ENCODE data around the gene TKTL1.

DNA sequence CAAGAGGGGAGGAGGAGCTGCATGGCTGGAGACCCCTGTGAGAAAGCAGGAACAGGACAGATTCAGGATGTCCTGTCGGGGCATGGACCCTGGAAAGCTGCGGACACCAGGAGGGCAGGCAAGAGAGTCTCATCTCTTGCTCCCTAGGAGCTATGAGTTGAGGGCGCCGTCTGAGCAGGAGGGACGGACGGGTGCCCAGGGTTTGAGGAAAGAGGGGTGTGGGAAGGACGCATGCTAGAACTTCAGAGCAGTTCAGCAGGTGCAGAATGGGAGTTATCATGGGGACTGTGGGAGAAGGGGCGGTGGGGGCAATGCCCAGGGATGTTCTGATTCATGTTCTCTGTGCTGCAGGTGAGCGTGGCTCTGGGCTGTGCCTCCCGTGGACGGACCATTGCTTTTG is 24.8 kb downstream of the TKTL1 start:
- TF ChIP-seq, protein P1, sequence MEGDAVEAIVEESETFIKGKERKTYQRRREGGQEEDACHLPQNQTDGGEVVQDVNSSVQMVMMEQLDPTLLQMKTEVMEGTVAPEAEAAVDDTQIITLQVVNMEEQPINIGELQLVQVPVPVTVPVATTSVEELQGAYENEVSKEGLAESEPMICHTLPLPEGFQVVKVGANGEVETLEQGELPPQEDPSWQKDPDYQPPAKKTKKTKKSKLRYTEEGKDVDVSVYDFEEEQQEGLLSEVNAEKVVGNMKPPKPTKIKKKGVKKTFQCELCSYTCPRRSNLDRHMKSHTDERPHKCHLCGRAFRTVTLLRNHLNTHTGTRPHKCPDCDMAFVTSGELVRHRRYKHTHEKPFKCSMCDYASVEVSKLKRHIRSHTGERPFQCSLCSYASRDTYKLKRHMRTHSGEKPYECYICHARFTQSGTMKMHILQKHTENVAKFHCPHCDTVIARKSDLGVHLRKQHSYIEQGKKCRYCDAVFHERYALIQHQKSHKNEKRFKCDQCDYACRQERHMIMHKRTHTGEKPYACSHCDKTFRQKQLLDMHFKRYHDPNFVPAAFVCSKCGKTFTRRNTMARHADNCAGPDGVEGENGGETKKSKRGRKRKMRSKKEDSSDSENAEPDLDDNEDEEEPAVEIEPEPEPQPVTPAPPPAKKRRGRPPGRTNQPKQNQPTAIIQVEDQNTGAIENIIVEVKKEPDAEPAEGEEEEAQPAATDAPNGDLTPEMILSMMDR (IDR thresholded peaks at IDR 0.05): no peak
- no peak for TF ChIP-seq POLR2A (IDR thresholded peaks at IDR 0.05)

All from right lobe of liver (tissue), 4 donors.